GM19035 (cell line): ENCODE measurements around the gene FBXW2.

Source experiments
- ATAC-seq: cut with Tn5 transposase; IDR thresholded peaks from one replicate; pipeline ENCODE4 v1.9.1; 2021; ENCODE audit not compliant: unreplicated experiment

FBXW2 gene

DNA sequence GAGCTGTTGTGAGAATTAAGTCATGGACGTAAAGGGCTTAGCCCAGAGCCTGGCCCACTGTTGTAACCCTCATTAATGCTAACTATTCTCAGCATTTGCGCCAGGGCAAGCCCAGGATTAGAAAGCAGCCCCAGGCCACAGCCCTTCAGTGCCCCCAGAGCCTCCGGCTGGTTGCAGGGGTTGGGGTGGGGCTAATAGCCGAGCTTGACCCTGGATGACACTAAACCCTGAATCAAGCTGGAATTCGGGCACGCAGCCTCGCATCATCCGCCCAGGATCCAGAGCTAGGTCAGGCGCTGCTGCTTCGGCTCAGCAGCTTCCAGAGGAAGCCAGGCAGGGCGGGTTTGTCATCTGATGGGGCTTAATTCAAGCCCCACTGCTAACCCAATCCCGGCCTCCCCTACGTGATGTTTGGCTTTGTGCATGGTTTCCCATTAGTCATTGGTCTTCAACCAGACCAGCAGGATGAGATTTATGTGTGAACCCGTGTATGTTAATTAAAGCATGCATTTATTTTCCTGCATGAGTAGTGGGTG is 77.8 kb downstream of the FBXW2 start:
- no peak for ATAC-seq

DNA sequence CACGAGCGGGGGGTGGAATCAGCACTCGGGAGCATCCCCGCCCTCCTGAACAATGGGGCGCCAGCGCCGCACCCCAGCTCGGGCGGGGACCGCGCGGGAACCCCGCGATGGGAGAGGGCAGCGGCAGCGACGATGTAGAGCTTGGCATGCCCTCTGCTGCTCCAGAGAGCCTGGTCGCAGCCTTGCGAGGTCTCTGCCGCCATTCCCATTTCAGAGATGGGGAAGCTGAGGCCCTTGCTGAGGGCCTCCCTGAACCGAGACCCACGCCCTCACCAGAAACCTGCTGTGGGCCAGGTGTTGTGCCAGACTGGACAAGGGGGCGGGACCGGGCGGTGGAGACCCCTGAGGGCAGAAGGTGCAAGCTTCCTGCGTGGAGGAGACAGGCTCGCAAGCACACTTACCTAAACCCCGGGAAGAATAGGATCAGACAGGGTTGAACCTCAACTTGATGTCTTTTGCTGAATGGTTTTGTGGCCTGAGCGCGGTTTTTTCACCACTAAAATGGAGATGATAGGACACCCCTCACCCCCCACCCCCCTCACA is 78.3 kb downstream of the FBXW2 start:
- ATAC-seq, result peak; percentile 32

DNA sequence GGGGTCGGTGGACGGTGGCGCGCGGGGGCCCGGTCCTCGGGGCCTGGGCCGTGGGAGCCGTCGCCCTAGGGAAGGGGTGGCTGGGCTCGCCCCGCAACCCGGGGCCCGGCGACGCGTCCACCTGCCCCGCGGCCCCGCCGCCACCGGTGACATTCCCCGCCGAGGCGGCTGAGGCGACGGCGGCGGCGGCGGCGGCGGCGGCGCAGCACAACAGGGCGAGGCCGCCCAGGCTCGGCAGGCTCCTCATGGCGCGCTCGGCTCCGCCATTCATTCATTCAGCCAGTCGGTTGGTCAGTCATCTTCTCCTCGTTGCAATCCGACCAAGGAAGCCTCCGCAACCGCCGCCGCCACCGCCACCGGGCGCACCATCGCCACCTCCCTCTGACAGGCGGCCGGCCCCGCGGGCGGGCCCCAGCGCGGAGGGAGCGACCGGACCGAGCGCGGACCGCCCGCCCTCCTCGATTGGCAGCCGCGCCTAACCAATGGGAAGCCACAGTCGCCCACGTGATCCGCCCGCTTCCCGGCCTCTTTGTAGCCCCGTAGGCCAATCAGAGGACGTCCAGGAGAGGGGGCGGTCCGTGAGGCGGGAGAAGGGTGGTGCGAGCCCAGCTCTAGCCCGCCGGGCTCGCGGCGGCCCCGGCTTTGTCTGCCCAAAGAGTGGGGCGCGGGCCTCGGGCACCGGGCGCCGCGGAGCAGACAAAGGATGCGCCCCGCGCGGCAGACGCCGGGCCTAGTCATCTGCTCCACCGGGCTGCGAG is 78.9 kb downstream of the FBXW2 start, which contains the start of gene MEGF9:
TSS of gene MEGF9 (minus strand) at position 383 of the 758 bp plus-strand sequence. CDS start at position 271, 112 bp downstream.
- peak; percentile 96 for ATAC-seq

DNA sequence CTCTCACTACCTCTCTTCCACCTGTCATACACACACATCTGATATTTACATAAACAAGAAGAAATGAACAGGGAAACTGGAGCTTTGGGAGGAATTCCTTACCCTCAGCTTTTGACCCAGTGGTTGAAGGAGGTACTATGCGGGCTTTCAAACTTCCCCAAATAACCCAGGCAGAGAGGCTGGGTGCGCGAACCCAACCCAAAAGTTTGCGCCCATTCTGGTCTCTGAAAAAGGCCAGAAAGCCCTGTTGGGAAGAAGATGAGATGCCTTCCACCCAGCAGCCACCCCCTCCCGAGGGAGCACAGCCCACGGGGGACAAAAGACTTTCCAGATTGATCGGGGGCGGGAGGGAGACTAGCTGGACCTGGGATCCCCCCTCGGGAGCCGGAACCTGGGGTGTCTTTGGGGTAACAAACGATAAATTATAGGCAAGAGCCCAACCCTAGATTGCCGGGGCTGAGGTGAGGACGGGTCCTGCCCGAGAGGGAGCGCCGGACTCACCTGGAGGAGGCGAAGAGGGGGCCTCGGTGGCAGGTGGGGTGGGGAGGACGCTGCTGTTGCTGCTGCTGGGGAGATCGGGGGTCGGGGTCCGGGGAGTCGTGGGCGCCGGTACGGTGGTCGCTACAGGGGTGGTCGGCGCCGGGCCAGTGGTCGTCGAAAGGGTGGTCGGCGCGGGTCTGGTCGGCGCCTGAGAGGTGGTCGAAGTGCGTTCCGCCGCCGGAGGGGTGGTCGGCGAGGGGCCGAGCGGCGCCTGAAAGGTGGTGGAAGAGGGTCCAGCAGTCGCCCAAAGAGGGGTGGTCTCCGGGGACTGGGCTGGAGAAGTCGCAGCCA is 79.7 kb downstream of the FBXW2 start:
- ATAC-seq, result no peak

DNA sequence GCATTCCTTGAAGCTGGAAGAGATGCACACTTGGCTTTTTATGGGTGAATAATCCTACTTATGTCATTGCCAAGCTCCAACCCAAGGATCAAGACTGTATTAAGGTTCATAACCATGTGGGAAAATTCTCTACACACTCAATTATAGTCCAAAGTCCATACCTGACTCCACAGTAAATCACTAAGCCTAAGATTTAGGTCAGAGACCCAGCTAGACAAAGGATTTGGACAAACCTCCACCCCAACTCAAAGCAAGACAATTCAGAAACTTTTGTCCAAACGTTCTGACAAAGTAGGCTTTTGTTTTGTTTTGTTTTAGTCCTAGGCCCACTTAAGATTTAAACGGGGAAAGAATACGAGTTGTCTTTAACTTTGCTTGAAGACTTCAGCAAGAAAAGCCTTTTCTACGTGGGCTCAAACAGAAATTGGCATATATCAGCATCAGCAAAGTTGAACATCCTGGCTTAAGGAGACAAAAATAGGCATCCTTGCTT is 80.6 kb downstream of the FBXW2 start:
- no peak for ATAC-seq

DNA sequence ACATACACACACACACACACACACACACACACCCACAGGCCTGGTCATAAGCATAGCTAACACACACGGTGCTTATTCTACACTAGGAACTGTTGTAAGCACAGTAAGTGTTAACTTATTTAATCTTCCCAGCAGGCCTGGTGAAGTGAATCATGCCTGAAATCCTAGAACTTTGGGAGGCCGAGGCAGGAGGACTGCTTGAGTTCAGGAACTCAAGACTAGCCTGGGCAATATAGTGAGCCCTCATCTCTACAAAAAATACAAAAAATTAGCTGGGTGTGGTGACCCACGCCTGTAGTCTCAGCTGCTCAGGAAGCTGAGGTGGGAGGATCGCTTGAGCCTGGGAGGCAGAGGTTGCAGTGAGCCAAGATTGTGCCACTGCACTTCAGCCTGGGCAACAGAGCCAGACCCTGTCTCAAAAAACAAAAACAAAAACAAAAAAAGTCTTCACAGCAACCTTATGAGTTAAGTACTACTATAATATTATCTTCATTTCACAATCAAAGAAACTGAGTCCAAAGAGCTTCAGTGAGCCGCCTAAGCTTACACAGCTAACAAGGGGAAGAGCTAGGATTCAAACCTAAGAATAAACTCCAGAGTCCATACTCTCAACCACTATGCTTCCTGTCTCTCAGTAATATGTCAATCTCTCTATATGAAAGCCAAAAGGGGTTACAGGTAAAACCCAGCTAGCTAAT is 81.2 kb downstream of the FBXW2 start:
- ATAC-seq, result no peak

DNA sequence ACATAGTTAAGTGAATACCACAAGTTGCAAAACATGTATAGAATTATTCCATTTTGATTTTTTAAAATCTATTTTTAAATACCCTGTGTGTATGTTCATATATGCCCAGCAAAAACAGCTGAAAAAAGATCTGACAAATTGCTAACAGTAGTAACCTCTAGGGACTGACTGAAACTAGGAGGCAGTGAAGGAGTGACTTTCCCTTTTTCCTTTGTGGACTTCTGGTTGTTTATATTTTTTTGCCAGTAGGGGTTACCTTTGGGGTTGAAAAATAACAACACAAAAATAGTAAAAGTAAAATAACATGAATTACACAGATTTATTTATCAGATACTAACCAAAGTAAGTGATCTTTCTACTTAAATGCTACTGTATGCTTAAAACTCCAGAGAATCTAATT is 81.9 kb downstream of the FBXW2 start:
- no peak for ATAC-seq

DNA sequence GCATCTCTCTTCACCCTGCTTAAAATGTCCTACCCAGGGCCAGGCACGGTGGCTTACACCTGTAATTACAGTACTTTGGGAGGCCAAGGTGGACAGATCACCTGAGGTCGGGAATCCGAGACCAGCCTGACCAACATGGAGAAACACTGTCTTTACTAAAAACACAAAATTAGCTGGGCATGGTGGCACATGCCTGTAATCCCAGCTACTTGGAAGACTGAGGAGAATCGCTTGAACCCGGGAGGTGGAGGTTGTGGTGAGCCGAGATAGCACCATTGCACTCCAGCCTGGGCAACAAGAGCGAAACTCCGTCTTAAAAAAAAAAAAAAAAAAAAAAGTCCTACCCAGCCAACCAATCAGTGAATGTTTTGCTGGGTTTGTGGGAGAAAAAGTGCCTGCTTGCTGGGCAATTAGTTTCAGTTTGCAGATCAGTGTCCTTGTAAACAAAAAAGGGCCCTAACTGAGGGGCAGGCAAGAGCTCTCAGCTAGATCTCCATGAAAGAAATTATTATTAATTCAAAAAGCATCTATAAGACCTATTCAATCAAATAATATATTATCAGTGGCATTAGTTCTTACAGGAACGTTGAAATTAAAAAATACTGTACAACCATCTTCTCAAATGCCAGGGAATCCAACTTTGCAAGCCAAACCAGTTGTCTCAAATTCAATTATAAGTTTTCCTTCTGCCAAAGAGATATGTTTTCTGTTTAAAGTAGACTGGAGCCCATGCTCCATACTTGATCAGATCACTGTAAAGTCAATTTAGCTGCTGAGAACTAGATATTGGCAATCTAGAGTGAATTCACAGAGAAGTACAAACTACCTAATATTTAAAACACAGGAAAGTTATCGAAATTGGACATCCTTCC is 82.9 kb downstream of the FBXW2 start:
- no peak for ATAC-seq

DNA sequence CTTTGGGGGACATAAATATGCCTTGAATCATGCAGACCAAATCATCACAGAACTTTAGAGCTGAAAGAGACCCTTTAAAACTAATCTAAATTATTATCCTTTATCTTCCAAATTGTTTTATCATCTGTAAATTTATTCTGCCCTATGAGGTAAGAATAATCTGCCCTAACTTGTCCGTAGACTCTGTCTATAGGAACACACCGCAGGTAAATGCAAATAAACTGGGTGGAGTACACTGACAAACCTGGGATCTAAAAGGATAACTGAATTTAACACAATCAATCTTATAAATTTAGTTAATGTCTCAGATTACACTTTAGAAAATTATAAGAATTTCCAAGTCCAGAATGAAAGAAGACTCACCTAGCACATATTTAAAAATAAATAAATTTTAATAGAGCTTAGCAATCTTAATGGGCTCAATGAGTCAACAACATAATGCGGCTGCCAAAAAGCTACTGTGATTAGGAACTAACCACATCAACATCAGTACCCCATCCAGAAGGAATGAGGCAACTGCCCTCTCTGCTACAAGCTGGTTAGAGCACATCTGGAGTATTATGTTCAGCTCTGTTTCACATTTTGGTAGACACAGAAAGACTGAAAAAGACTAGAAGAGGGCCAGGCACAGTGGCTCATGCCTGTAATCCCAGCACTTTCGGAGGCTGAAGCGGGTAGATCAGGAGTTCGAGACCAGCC is 84.5 kb downstream of the FBXW2 start:
- no peak for ATAC-seq

DNA sequence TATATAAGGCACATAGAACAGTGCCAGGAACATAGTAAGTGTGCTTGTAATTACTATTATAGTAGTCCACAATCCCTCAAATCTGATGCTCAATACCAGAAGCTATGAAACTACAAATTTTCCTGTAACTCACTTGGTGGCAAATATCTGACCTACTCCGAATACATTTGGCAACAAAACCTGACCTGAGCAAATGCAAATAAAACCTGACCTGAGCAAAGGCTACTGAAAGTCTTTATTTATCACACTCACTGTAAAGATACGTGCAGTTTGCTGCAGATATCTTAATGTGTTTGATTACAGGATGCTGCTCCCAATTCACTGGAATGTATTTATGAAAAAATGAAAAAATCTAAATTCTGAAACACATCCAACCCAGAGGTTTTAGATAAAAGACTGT is 86.0 kb downstream of the FBXW2 start:
- no peak for ATAC-seq
